ENCODE data around the gene HS2ST1.

DNA sequence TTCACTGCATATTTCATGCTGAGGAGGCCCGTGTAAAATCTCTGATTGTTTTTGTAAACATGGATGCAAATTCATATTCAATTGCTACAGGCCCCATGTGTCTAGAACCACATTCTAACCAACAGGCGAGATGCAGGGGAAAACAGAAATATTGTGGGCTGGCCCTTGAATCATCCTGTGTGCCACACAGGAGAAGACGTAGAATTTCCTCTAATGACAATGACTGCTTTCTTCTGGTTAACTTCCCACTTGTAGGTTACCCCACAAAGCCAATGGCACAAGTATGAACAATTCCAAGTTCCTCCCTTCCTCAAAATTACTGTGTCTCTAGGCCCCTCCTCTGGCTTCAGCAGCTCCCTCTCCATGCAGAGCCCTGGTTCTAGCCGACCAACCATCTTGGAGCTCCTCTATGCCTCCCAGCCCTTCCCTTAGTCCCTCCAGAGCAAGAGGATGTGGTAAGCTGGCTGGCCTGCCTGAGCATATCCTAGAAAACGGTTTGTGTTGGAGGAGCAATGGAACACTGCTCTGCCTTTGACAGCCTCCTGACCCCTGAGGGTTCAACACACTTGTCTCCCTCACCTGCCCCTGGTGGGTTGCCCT, 205.2 kb downstream of the HS2ST1 start:
- TF ChIP-seq, protein P1, sequence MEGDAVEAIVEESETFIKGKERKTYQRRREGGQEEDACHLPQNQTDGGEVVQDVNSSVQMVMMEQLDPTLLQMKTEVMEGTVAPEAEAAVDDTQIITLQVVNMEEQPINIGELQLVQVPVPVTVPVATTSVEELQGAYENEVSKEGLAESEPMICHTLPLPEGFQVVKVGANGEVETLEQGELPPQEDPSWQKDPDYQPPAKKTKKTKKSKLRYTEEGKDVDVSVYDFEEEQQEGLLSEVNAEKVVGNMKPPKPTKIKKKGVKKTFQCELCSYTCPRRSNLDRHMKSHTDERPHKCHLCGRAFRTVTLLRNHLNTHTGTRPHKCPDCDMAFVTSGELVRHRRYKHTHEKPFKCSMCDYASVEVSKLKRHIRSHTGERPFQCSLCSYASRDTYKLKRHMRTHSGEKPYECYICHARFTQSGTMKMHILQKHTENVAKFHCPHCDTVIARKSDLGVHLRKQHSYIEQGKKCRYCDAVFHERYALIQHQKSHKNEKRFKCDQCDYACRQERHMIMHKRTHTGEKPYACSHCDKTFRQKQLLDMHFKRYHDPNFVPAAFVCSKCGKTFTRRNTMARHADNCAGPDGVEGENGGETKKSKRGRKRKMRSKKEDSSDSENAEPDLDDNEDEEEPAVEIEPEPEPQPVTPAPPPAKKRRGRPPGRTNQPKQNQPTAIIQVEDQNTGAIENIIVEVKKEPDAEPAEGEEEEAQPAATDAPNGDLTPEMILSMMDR (conservative IDR thresholded peaks at IDR 0.05; ENCODE audit: low read depth, low read length) = no peak
- no peak for TF ChIP-seq EZH2 (IDR thresholded peaks at IDR 0.05; ENCODE audit: borderline replicate concordance, low read depth, low read length, poor library complexity, severe bottlenecking)

Data from A673 (cell line).